Cardiac muscle cell (in vitro differentiated cells and primary cell): Measurements from ENCODE around the gene NGDN. TPM values are rescaled to one million over a fixed set of nuclear protein-coding genes. Genes with fewer than 3 reads are reported as not detected.
"Not testable (repeated sequence)": the region's sequence is repeated elsewhere in the genome, so short reads cannot be mapped to it uniquely, and the experiment has no call there.

Source experiments
- DNase-seq, 2 donors: peaks; one replicate each; pipeline versions ENCODE4 v3.0.0 to v3.0.0-alpha.2; 2010 to 2017; ENCODE audit warnings: low read depth in 1 of 2, low spot score in 1 of 2
- H3K27ac ChIP-seq: fragments of 200-600 bp; sonication (generic); 2 replicates; pipeline ENCODE4 v1.5.1; 2016
- H3K27me3 ChIP-seq: fragments of 200-600 bp; sonication (generic); 2 replicates; pipeline ENCODE4 v1.6.0; 2016; ENCODE audit warnings: control low read depth
- H3K36me3 ChIP-seq: fragments of 200-600 bp; sonication (generic); 2 replicates; pipeline ENCODE4 v1.5.1; 2016; ENCODE audit warnings: control low read depth
- H3K4me1 ChIP-seq: fragments of 200-600 bp; sonication (generic); 2 replicates; pipeline ENCODE4 v1.8.1; 2017; ENCODE audit warnings: low read depth, mild to moderate bottlenecking, mixed run types
- H3K4me3 ChIP-seq: fragments of 200-600 bp; sonication (generic); 2 replicates; pipeline ENCODE4 v1.5.1; 2016; ENCODE audit warnings: mild to moderate bottlenecking
- H3K9me3 ChIP-seq: fragments of 200-600 bp; sonication (generic); 2 replicates; pipeline ENCODE4 v1.5.1; 2017; ENCODE audit warnings: low read depth, mild to moderate bottlenecking, control low read depth
- polyA plus RNA-seq: library from polyadenylated mRNA; unstranded; fragments of >200 nt; fragmentation: Nextera tagmentation; extraction: Ambion mirVana; gene quantifications from 2 replicates; pipeline ENCODE4 v1.2.1, GENCODE V29; 2016
- total RNA-seq: library from RNA; depleted of rRNA; stranded (reverse); fragments of >200 nt; gene quantifications from 2 replicates; pipeline ENCODE4 v1.2.3, GENCODE V29; 2016
- TF ChIP-seq, protein P1 (sequence below): IDR thresholded peaks from 2 replicates; pipeline ENCODE4 v1.5.1; 2012; ENCODE audit warnings: low read depth, mild to moderate bottlenecking, low read length

Gene NGDN
- total and polyA plus RNA-seq, 2 experiments from 2014 or later = 43.3 to 66.9 TPM

DNA sequence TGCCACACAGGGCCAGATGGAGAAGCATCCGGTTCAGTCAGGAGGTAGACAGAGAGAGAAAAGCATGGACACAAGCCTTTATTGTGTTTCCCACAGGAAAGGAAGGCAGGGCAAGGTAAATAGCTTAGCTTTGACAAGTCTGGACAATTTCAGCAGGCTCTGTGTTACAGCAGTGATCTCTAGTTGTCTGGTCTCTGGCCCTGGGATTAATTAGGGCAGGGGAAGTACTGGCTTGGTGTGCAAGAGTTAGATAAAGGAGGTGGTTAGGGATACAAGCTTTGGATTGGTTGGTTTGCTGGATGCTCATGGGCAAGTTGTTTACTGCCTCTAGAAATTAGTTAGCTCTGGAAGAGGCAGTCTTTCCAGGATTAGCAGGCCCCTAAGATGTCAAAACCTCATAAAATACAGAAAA lies 15.1 kb upstream of the NGDN start:
- Histone ChIP-seq H3K36me3 (no peaks in the 10 kb centered on the region), H3K9me3 (no peaks in the 10 kb centered on the region), H3K27ac (peak overlapping the region; percentile 82), H3K4me1 (peaks cover 16% of the 10 kb centered on the region), H3K4me3 (no peak overlapping the region), H3K27me3 (no peaks in the 10 kb centered on the region)
- TF ChIP-seq, protein P1, sequence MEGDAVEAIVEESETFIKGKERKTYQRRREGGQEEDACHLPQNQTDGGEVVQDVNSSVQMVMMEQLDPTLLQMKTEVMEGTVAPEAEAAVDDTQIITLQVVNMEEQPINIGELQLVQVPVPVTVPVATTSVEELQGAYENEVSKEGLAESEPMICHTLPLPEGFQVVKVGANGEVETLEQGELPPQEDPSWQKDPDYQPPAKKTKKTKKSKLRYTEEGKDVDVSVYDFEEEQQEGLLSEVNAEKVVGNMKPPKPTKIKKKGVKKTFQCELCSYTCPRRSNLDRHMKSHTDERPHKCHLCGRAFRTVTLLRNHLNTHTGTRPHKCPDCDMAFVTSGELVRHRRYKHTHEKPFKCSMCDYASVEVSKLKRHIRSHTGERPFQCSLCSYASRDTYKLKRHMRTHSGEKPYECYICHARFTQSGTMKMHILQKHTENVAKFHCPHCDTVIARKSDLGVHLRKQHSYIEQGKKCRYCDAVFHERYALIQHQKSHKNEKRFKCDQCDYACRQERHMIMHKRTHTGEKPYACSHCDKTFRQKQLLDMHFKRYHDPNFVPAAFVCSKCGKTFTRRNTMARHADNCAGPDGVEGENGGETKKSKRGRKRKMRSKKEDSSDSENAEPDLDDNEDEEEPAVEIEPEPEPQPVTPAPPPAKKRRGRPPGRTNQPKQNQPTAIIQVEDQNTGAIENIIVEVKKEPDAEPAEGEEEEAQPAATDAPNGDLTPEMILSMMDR = no peak
- DNase-seq = no peak

DNA sequence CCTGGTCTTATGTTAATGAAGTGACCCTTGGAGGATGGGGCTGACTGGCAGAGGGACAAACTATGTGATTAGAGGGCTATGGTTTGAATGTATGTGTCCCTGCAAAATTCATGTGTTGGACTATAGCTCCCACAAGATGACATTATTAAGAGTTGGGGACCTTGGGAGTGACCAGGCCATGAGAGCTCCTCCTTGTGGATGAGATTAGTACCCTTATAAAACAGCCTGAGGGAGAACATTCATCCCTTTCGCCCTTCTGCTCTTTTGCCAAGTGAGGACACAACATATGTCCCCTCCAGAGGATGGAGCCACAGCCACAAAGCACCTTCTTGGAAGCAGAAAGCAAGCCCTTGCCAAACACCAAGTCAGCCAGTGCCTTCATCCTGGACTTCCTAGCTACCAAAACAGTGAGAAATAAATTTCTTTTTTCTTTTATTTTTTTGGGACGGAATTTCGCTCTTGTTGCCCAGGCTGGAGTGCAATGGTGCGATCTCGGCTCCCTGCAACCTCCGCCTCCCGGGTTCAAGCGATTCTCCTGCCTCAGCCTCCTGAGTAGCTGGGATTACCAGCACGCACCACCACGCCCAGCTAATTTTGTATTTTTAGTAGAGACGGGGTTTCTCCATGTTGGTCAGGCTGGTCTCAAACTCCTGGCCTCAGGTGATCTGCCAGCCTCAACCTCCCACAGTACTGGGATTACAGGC lies 12.5 kb upstream of the NGDN start:
- H3K36me3 ChIP-seq, H3K4me3 ChIP-seq, H3K9me3 ChIP-seq, H3K27me3 ChIP-seq: not testable (repeated sequence)
- H3K4me1 ChIP-seq = peaks cover 14% of the 10 kb centered on the region
- peak overlapping the region; percentile 2 for H3K27ac ChIP-seq
- DNase-seq = peak; percentile 3 to 55
- TF ChIP-seq, protein P1 = peak; percentile 29

DNA sequence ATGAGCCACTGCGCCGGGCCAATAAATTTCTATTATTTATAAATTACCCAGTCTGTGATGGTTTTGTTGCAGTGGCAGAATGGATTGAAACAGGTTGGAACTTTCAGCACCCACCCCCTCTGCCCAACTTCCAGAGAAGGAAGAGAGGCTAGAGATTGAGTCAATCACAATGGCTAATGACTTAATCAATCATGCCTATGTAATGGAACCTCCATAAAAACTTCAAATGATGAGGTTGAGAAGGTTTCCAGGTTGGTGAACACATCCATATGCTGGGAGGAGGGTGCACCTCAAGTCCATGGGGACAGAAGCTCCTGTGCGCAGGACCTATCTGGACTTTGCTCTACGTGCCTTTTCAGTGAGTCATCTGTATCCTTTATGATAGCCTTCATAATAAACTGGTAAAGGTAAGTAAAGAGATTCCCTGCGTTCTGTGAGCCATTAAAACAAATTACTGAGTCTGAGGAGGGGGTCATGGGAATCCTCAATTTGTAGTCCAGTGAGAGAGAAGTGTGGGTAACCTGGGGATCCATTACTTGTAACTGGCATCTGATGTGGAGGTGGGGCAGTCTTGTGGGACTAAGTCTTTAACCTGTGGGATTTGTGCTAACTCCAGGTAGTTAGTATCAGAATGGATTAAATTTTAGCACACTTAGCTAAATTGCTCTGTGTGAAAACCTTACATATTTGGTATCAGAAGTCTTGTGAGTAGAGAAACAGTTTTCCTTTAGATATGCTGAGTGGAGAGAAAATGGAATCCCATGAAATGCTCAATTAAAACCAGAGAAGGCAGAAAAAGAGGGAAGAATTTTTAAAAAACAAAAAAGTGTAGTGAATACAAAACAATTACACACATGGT lies 11.7 kb upstream of the NGDN start:
- H3K36me3 ChIP-seq = no peaks in the 10 kb centered on the region
- H3K4me1 ChIP-seq = peaks cover 14% of the 10 kb centered on the region
- H3K9me3 ChIP-seq = no peaks in the 10 kb centered on the region
- DNase-seq = no peak
- H3K27ac ChIP-seq = no peak overlapping the region
- TF ChIP-seq, protein P1 = no peak
- no peak overlapping the region for H3K4me3 ChIP-seq
- no peaks in the 10 kb centered on the region for H3K27me3 ChIP-seq

DNA sequence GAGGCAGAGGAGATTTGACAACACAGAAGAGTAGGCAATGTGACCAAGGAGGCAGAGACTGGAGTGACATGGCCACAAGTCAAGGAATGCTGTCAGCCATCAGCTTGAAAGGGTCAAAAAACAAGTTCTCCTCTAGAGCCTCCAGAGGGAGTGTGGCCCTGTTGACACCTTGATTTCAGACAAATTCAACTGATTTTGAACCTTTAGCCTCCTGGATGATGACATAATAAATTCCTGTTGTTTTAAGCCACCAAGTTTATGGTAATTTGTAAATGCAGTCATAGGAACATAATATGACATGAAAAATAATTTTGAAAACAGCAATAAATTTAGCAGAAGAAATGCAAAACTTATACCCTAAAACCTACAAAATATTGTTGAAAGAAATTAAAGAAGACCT lies 8.5 kb upstream of the NGDN start:
- TF ChIP-seq, protein P1 = no peak
- Histone ChIP-seq H3K4me1 (no peaks in the 10 kb centered on the region), H3K36me3 (no peaks in the 10 kb centered on the region), H3K27ac (no peak overlapping the region), H3K9me3 (no peaks in the 10 kb centered on the region), H3K27me3 (no peaks in the 10 kb centered on the region), H3K4me3 (no peak overlapping the region)
- DNase-seq = no peak

DNA sequence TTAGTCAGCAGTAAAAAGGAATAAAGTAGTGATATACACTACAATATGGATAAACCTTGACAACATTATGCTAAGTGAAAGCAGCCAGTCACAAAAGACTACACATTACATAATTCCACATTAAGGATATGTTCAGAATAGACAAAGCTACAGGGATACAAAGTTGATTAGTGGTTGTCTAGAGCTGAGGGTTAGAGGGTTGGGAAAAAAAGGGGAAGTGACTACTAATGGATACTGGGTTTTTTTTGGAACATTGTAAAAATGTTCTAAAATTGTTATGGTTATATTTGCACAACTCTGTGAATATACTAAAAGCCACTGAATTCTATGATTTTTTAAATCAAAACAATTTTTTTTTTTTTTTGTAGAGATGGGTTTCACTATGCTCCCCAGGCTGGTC lies 4.8 kb upstream of the NGDN start:
- Histone ChIP-seq H3K9me3 (no peaks in the 10 kb centered on the region), H3K4me3 (no peak overlapping the region), H3K27me3 (no peaks in the 10 kb centered on the region), H3K36me3 (no peaks in the 10 kb centered on the region), H3K4me1 (peaks cover 5% of the 10 kb centered on the region), H3K27ac (no peak overlapping the region)
- no peak for DNase-seq
- TF ChIP-seq, protein P1 = no peak
